GM10266 (cell line): ENCODE data around the gene SNX10.
A peak's percentile ranks its signal among the peaks of the same experiment; 100 is the strongest.

Source experiments
- DNase-seq: peaks from one replicate; pipeline ENCODE4 v3.0.0; 2012; ENCODE audit errors: extremely low spot score
- TF ChIP-seq, protein P1 (sequence below): IDR thresholded peaks from 2 replicates; pipeline ENCODE4 v1.5.1; 2012; ENCODE audit warnings: mild to moderate bottlenecking, low read depth; ENCODE audit not compliant: control insufficient read depth, insufficient read depth; ENCODE audit errors: missing control alignments

SNX10 gene

GRCh38 chr7:26275213-26275612 is 16.4 kb upstream of the SNX10 start:
- DNase-seq, result no peak
- TF ChIP-seq, protein P1, sequence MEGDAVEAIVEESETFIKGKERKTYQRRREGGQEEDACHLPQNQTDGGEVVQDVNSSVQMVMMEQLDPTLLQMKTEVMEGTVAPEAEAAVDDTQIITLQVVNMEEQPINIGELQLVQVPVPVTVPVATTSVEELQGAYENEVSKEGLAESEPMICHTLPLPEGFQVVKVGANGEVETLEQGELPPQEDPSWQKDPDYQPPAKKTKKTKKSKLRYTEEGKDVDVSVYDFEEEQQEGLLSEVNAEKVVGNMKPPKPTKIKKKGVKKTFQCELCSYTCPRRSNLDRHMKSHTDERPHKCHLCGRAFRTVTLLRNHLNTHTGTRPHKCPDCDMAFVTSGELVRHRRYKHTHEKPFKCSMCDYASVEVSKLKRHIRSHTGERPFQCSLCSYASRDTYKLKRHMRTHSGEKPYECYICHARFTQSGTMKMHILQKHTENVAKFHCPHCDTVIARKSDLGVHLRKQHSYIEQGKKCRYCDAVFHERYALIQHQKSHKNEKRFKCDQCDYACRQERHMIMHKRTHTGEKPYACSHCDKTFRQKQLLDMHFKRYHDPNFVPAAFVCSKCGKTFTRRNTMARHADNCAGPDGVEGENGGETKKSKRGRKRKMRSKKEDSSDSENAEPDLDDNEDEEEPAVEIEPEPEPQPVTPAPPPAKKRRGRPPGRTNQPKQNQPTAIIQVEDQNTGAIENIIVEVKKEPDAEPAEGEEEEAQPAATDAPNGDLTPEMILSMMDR, result no peak

DNA sequence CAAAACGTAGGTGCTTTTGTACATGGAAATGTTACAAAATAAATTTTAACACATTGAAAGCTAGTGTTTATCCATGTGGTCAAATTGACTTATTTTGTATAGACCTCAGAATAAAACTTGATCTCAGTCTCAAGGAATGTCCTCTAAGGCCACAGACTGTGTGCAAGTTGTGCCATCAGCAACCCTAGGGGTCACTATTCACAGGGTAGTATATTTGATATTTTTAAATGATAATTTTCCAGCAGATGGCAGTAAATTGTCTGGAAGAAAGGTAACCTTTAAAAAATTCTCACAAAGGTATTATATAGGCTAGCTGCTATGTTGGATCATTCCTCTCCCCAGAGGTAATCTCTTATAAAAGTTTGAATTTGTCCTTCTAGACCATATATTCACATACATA is 12.9 kb upstream of the SNX10 start:
- TF ChIP-seq, protein P1, result peak; percentile 47
- no peak for DNase-seq

- no peak for DNase-seq
- TF ChIP-seq, protein P1, result no peak
These were observed 12.3 kb upstream of the SNX10 start for GRCh38 chr7:26279405-26279804.

- DNase-seq, result no peak
- TF ChIP-seq, protein P1, result no peak
These were observed 11.6 kb upstream of the SNX10 start for GRCh38 chr7:26280097-26280496.

- no peak for DNase-seq
- TF ChIP-seq, protein P1, result no peak
These were observed 10.9 kb upstream of the SNX10 start for GRCh38 chr7:26280723-26281122.

GRCh38 chr7:26284477-26284876 is 7.2 kb upstream of the SNX10 start:
- TF ChIP-seq, protein P1, result no peak

GRCh38 chr7:26284995-26285632 is 6.5 kb upstream of the SNX10 start:
- TF ChIP-seq, protein P1, result peak; percentile 17
- no peak for DNase-seq

More at GRCh38 chr7:26284477-26284876, 7.2 kb upstream of the SNX10 start:
- DNase-seq, result no peak
